ENCODE data around the gene KSR2.

Gene KSR2

DNA sequence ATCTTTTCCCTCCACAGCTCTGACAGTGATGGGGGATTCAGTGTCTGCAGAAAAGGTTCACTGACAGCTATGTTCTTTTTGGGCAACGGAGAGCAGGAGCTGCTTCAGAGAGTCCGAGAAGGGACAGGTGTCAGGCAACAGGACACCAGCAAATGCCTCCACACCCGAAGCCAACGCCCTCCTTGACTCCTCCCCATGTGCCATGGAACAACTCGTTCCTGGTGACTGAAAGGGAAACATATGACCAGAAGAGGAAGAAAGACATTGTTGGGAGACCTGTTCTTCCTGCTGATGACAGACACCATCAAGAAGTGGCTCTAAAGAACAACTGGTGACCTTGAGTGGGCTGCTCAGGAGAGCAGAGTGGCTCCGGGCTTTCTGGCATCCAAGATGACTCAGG lies 435.1 kb downstream of the KSR2 start:
- no peaks in the 10 kb centered on the region for H3K36me3 ChIP-seq (ENCODE audit: insufficient read depth, low read length)
- H3K9ac ChIP-seq (ENCODE audit: low read depth, low read length) = no peak overlapping the region
- H3K4me3 ChIP-seq (ENCODE audit: low read length) = no peak overlapping the region
- peaks cover 4% of the 10 kb centered on the region for H3K9me3 ChIP-seq (replicated peaks; ENCODE audit: low read length)
- H3K4me2 ChIP-seq (ENCODE audit: low read length) = no peak overlapping the region
- H3K4me1 ChIP-seq (ENCODE audit: control insufficient read depth, insufficient read depth, low read length) = no peaks in the 10 kb centered on the region
- no peaks in the 10 kb centered on the region for H3K27me3 ChIP-seq (ENCODE audit: control insufficient read depth, insufficient read depth, low read length)

DNA sequence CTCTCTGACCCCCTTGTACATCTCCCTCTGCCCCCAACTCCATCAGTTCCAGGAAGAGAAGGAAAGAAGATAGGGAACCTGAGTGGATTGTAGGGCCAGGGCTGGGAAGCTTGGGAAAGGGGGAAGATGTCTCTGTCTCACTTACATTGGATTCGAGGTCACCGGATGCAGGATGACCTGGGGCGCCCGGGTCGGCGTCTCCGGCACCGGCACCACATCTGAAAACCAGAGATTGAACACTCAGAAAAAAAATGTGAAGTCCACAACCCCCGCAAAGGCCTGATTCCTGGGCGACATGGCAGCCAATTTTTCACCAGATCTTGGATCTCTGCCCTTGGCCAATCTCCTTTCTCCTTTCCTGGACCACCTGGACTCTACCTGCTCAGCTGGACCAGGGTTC lies 438.0 kb downstream of the KSR2 start:
- Histone ChIP-seq H3K4me1 (ENCODE audit: control insufficient read depth, insufficient read depth, low read length) (no peaks in the 10 kb centered on the region), H3K9ac (ENCODE audit: low read depth, low read length) (no peak overlapping the region), H3K4me3 (ENCODE audit: low read length) (no peak overlapping the region), H3K9me3 (replicated peaks; ENCODE audit: low read length) (peaks cover 7% of the 10 kb centered on the region), H3K27me3 (ENCODE audit: control insufficient read depth, insufficient read depth, low read length) (no peaks in the 10 kb centered on the region), H3K4me2 (ENCODE audit: low read length) (no peak overlapping the region), H3K36me3 (ENCODE audit: insufficient read depth, low read length) (no peaks in the 10 kb centered on the region)

DNA sequence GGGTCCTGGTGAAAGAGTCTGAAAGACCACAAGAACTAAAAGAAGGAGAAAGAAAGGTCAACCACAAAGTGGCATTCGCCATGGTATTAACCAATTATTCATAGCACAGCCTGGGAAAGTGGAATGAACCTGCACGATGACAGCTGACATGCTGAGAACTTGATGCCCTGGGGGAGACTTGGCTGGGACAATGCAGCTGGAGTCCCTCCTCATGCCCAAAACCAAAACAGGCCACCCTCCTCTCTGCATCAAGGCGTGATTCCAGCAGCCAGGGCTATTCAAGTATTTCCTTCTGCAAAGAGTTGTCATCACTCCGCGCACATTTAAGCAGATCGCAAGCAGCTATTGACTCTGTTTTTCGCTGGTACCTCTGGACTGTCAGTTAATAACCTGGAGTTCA lies 440.3 kb downstream of the KSR2 start:
- Histone ChIP-seq H3K9ac (ENCODE audit: low read depth, low read length) (no peak overlapping the region), H3K27me3 (ENCODE audit: control insufficient read depth, insufficient read depth, low read length) (no peaks in the 10 kb centered on the region), H3K36me3 (ENCODE audit: insufficient read depth, low read length) (no peaks in the 10 kb centered on the region), H3K4me1 (ENCODE audit: control insufficient read depth, insufficient read depth, low read length) (no peaks in the 10 kb centered on the region), H3K4me3 (ENCODE audit: low read length) (no peak overlapping the region), H3K4me2 (ENCODE audit: low read length) (no peak overlapping the region), H3K9me3 (replicated peaks; ENCODE audit: low read length) (peaks cover 7% of the 10 kb centered on the region)

DNA sequence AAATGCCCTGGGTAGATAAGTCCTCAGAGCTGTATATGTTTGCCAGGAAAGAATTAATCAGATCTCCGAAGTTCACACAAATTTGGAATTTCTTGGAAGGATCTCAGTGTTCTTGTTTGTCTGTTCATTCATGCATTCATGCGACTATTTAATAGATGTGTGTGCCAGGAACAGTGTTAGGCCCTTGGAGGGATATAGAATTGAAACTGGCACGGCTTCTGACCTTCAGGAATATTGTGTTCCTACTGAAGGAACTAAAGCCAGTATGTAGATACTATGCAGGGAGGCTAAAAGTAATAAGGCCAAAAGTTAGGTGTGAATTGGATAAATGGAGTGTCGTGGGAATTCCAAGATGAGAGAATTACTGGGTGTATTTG lies 441.3 kb downstream of the KSR2 start:
- Histone ChIP-seq H3K9ac (ENCODE audit: low read depth, low read length) (no peak overlapping the region), H3K4me1 (ENCODE audit: control insufficient read depth, insufficient read depth, low read length) (no peaks in the 10 kb centered on the region), H3K9me3 (replicated peaks; ENCODE audit: low read length) (peaks cover 13% of the 10 kb centered on the region), H3K4me3 (ENCODE audit: low read length) (no peak overlapping the region), H3K27me3 (ENCODE audit: control insufficient read depth, insufficient read depth, low read length) (no peaks in the 10 kb centered on the region), H3K36me3 (ENCODE audit: insufficient read depth, low read length) (no peaks in the 10 kb centered on the region), H3K4me2 (ENCODE audit: low read length) (no peak overlapping the region)

DNA sequence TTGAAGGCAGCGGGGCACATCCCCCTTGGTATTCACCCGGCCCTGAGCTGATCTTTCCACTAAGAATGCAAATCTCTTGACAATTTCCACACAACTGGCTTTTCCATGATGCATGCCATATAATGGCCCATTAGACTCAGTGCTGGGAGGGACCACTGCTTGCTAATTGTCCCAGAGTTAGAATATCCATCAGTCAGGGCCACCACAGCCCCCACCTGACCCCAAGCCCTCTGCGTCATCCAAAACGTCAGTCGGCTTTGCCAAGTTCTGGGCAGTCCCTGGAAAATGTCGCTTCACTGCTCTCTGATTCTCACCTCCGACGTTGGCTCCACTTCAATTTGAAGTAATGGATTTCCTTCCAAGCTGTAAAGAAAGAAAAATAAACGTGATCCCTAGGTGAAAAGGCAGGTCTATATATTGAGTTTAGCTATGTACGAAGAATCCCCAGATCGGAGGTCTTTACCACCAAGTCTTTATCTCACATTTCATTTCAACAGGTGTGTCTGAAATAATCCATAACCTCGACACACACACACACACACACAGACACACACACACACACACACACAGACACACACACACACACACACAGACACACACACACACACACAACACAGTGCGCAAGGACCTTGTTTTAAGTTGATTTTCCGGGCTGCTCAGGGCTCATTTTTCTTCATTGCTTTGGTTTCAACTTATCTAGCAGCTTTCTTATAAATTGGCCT lies 441.9 kb downstream of the KSR2 start:
- no peaks in the 10 kb centered on the region for H3K4me1 ChIP-seq (ENCODE audit: control insufficient read depth, insufficient read depth, low read length)
- no peaks in the 10 kb centered on the region for H3K36me3 ChIP-seq (ENCODE audit: insufficient read depth, low read length)
- no peaks in the 10 kb centered on the region for H3K27me3 ChIP-seq (ENCODE audit: control insufficient read depth, insufficient read depth, low read length)
- H3K9ac ChIP-seq (ENCODE audit: low read depth, low read length) = no peak overlapping the region
- peaks cover 14% of the 10 kb centered on the region for H3K9me3 ChIP-seq (replicated peaks; ENCODE audit: low read length)
- no peak overlapping the region for H3K4me3 ChIP-seq (ENCODE audit: low read length)
- H3K4me2 ChIP-seq (ENCODE audit: low read length) = no peak overlapping the region

DNA sequence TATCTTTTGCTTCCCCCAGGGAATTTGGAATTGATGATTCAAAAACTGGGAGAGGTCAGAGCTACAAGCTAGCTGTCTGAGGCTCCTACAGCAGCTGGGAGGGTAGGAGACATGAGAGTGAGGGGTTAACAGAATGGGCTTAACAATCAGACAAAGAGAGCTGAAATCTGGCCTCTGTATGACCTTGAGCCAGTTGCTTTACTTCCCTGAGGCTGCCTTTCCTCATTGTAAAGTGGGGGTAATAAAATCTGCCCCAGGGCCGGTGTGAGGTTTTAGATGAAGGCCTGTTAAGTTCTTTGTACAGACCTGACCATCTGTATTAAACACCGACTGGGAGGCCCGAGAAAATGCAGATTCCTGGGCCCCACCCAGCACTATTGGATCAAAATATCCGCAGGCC lies 443.0 kb downstream of the KSR2 start:
- Histone ChIP-seq H3K36me3 (ENCODE audit: insufficient read depth, low read length) (no peaks in the 10 kb centered on the region), H3K4me2 (ENCODE audit: low read length) (no peak overlapping the region), H3K4me1 (ENCODE audit: control insufficient read depth, insufficient read depth, low read length) (no peaks in the 10 kb centered on the region), H3K9ac (ENCODE audit: low read depth, low read length) (no peak overlapping the region), H3K9me3 (replicated peaks; ENCODE audit: low read length) (peaks cover 17% of the 10 kb centered on the region), H3K4me3 (ENCODE audit: low read length) (no peak overlapping the region), H3K27me3 (ENCODE audit: control insufficient read depth, insufficient read depth, low read length) (no peaks in the 10 kb centered on the region)

DNA sequence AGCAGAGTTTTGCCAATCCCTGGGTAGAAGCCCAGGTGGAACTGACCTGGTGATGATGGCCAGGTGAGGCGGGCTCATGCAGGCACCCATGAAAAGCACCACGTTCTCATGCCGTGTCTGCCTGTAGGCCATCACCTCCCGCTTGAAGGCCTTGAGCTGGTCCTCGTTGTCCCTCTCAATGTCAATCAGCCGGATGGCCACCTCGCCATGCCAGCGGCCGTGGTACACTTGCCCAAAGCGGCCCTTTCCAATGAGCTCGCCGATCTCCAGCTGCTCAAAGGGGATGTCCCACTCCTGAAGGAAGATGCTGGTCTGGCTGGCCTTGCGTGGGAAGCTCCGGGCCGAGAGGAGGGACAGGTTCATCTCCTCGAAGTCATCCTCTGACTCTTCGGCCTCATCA lies 444.0 kb downstream of the KSR2 start:
- H3K9me3 ChIP-seq (replicated peaks; ENCODE audit: low read length) = peaks cover 17% of the 10 kb centered on the region
- H3K4me3 ChIP-seq (ENCODE audit: low read length) = no peak overlapping the region
- H3K9ac ChIP-seq (ENCODE audit: low read depth, low read length) = no peak overlapping the region
- no peak overlapping the region for H3K4me2 ChIP-seq (ENCODE audit: low read length)
- H3K27me3 ChIP-seq (ENCODE audit: control insufficient read depth, insufficient read depth, low read length) = no peaks in the 10 kb centered on the region
- no peaks in the 10 kb centered on the region for H3K36me3 ChIP-seq (ENCODE audit: insufficient read depth, low read length)
- H3K4me1 ChIP-seq (ENCODE audit: control insufficient read depth, insufficient read depth, low read length) = no peaks in the 10 kb centered on the region

DNA sequence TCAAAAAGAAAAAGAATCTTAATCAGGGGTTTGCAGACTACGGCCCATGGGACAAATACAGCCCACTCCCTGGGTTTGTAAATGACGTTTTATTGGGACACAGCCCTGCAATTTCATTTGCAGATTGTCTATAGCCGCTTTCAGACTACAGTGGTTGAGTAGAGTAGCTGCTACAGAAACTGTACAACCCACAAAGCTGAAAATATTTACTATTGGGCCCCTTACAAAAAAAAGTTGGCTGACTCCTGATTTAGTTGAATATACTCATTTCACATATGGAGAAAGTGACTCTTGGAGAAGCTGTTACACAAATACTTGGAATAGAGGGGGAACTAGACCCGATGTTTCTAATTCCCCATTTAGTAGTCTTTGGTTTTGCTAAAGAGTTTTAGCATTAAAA lies 444.8 kb downstream of the KSR2 start:
- H3K4me1 ChIP-seq (ENCODE audit: control insufficient read depth, insufficient read depth, low read length) = no peaks in the 10 kb centered on the region
- no peaks in the 10 kb centered on the region for H3K27me3 ChIP-seq (ENCODE audit: control insufficient read depth, insufficient read depth, low read length)
- peaks cover 17% of the 10 kb centered on the region for H3K9me3 ChIP-seq (replicated peaks; ENCODE audit: low read length)
- H3K4me2 ChIP-seq (ENCODE audit: low read length) = no peak overlapping the region
- H3K9ac ChIP-seq (ENCODE audit: low read depth, low read length) = no peak overlapping the region
- no peak overlapping the region for H3K4me3 ChIP-seq (ENCODE audit: low read length)
- H3K36me3 ChIP-seq (ENCODE audit: insufficient read depth, low read length) = no peaks in the 10 kb centered on the region

DNA sequence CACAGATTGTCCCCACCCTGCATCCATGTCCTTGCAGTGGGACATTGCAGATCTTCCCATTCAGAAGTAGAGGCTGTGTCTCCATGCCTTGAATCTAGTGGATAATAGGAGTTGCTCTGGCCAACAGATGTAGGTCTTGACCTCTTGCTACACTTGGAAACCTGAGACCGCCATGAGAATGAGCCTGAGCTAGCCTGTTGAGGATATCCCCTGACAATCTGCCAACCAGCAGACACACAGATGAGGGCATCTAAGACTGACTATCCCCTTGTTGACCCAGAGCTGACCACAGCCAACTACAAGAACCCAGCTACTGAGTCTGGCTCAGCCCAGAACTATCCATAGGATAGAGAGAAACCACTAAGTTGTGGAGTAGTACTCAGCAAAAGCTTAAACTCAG lies 446.2 kb downstream of the KSR2 start:
- Histone ChIP-seq H3K9me3 (replicated peaks; ENCODE audit: low read length) (peaks cover 14% of the 10 kb centered on the region), H3K27me3 (ENCODE audit: control insufficient read depth, insufficient read depth, low read length) (no peaks in the 10 kb centered on the region), H3K4me1 (ENCODE audit: control insufficient read depth, insufficient read depth, low read length) (no peaks in the 10 kb centered on the region), H3K4me3 (ENCODE audit: low read length) (no peak overlapping the region), H3K36me3 (ENCODE audit: insufficient read depth, low read length) (no peaks in the 10 kb centered on the region), H3K9ac (ENCODE audit: low read depth, low read length) (no peak overlapping the region), H3K4me2 (ENCODE audit: low read length) (no peak overlapping the region)

DNA sequence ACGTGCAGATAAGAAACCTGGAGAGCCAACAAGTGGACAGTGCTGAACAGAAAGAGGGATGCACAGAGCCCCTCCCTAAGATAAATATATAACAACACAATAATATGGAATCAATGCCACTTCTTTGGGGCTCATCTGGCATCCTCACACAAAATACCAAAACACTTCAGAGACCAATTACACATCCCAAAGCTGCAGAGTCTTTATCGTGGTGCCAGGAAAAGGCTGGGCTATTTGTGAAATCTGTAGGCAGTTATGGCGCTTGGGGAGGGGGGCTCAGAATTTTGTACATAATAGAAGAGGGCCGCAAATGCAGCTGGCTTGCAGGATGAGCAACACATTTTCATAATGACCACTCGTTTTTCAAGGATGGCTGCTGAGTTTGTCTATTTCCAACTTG lies 446.9 kb downstream of the KSR2 start:
- Histone ChIP-seq H3K4me1 (ENCODE audit: control insufficient read depth, insufficient read depth, low read length) (no peaks in the 10 kb centered on the region), H3K9ac (ENCODE audit: low read depth, low read length) (no peak overlapping the region), H3K4me2 (ENCODE audit: low read length) (no peak overlapping the region), H3K4me3 (ENCODE audit: low read length) (no peak overlapping the region), H3K27me3 (ENCODE audit: control insufficient read depth, insufficient read depth, low read length) (no peaks in the 10 kb centered on the region), H3K9me3 (replicated peaks; ENCODE audit: low read length) (peaks cover 14% of the 10 kb centered on the region), H3K36me3 (ENCODE audit: insufficient read depth, low read length) (no peaks in the 10 kb centered on the region)

DNA sequence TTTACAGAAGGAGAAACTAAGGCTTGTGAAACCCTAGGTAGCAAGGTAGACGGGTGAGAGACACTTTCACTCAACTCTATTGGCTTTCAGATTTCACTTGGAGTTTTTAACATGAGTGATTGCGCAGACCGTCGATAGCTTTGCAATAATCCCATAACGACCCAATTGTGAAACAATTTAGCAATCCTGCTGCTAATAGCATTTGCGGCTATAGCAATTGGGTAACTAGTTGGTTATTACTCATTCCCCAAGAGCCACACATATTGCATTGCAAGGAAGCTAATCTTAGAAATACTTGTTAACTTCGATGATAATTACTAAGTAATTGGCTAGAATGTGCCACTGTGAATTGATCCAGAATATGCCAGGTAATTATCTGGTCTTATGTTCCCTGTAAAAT lies 447.4 kb downstream of the KSR2 start:
- H3K4me1 ChIP-seq (ENCODE audit: control insufficient read depth, insufficient read depth, low read length) = no peaks in the 10 kb centered on the region
- H3K4me3 ChIP-seq (ENCODE audit: low read length) = no peak overlapping the region
- H3K27me3 ChIP-seq (ENCODE audit: control insufficient read depth, insufficient read depth, low read length) = no peaks in the 10 kb centered on the region
- peaks cover 11% of the 10 kb centered on the region for H3K9me3 ChIP-seq (replicated peaks; ENCODE audit: low read length)
- H3K9ac ChIP-seq (ENCODE audit: low read depth, low read length) = no peak overlapping the region
- H3K36me3 ChIP-seq (ENCODE audit: insufficient read depth, low read length) = no peaks in the 10 kb centered on the region
- H3K4me2 ChIP-seq (ENCODE audit: low read length) = no peak overlapping the region

DNA sequence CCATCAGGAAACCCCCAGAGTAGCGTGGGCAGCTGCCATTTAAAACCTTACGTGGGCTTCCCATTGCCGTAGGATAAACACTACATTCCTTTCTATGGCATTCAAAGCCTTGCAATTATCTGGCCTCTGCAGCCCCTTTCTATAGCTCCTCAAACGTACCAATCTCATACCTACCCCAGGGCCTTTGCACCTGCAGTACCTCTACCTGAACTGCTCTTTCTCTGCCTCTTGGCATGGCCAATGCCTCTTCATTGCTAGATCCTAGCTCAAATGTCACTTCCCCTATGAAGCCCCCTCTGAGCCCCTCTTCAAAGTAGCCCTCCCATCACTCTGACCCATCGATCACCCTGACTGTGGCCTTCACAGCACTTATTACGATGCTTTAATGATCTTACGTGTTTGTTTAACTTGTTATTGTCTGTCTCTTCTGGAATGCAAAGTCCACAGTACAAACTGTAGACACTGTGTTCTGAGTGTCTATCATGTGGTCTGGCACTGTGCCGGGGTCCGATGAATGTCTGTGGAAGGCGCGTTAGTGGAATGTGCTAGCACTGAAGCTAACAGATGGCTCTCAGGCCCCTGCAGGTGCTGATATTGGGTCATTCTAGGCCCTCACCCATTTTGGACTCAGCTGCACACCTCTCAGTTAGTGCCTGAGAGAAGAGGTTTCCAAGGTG lies 450.1 kb downstream of the KSR2 start:
- peaks cover 10% of the 10 kb centered on the region for H3K9me3 ChIP-seq (replicated peaks; ENCODE audit: low read length)
- H3K4me3 ChIP-seq (ENCODE audit: low read length) = no peak overlapping the region
- H3K4me1 ChIP-seq (ENCODE audit: control insufficient read depth, insufficient read depth, low read length) = no peaks in the 10 kb centered on the region
- no peak overlapping the region for H3K9ac ChIP-seq (ENCODE audit: low read depth, low read length)
- no peaks in the 10 kb centered on the region for H3K36me3 ChIP-seq (ENCODE audit: insufficient read depth, low read length)
- no peak overlapping the region for H3K4me2 ChIP-seq (ENCODE audit: low read length)
- no peaks in the 10 kb centered on the region for H3K27me3 ChIP-seq (ENCODE audit: control insufficient read depth, insufficient read depth, low read length)
